GM12864 (cell line): Measurements from ENCODE around the gene UNC45A.

Source experiments
- DNase-seq: peaks from one replicate; pipeline ENCODE4 v3.0.0-alpha.2; 2011; ENCODE audit warnings: low read depth
- H3K4me3 ChIP-seq: 2 replicates; pipeline ENCODE4 v1.5.1; 2011; ENCODE audit warnings: mild to moderate bottlenecking, low read depth, low read length, control low read depth
- CTCF ChIP-seq: IDR thresholded peaks from 2 replicates; pipeline ENCODE4 v1.5.1; 2011; ENCODE audit warnings: low read depth, mild to moderate bottlenecking, moderate library complexity, low read length, control low read depth, inconsistent platforms; ENCODE audit errors: missing control alignments

Gene UNC45A

GRCh38 chr15:90959894-90960293, 24.8 kb downstream of the UNC45A start:
- no peak for TF ChIP-seq CTCF
- no peak for DNase-seq
- H3K4me3 ChIP-seq: no peak overlapping the region

- DNase-seq: no peak
- H3K4me3 ChIP-seq: no peak overlapping the region
- TF ChIP-seq CTCF: no peak
These were observed 25.4 kb downstream of the UNC45A start for GRCh38 chr15:90960298-90961091.

- H3K4me3 ChIP-seq: no peak overlapping the region
- no peak for TF ChIP-seq CTCF
- DNase-seq: no peak
These were observed 26.9 kb downstream of the UNC45A start for GRCh38 chr15:90962021-90962420.

GRCh38 chr15:90966262-90966661, 31.2 kb downstream of the UNC45A start:
- TF ChIP-seq CTCF: no peak

GRCh38 chr15:90967206-90967605, 32.1 kb downstream of the UNC45A start:
- TF ChIP-seq CTCF: no peak
- DNase-seq: no peak
- H3K4me3 ChIP-seq: no peak overlapping the region

More at GRCh38 chr15:90966262-90966661, 31.2 kb downstream of the UNC45A start:
- no peak overlapping the region for H3K4me3 ChIP-seq
- no peak for DNase-seq

- no peak for DNase-seq
- no peak for TF ChIP-seq CTCF
- no peak overlapping the region for H3K4me3 ChIP-seq
These were observed 33.3 kb downstream of the UNC45A start for GRCh38 chr15:90968434-90968833.

- no peak overlapping the region for H3K4me3 ChIP-seq
- DNase-seq: no peak
- TF ChIP-seq CTCF: no peak
These were observed 35.2 kb downstream of the UNC45A start for GRCh38 chr15:90970274-90970673.
